Endometrial microvascular endothelial cells (primary cell): ENCODE measurements around the gene POLR2B. TPM values are rescaled to one million over a fixed set of nuclear protein-coding genes. Genes with fewer than 3 reads are reported as not detected.

ENCODE experiments used
- in situ Hi-C: cut with HindIII; loops from 2 replicates; pipeline ENCODE4 v1.10.0; 2017; ENCODE audit warnings: low sequenced_read_pairs, low pct_unique_long_range_greater_than_20kb; ENCODE audit errors: inconsistent ontology term
- total RNA-seq: library from RNA; depleted of rRNA; stranded (reverse); fragments of >200 nt; gene quantifications from one replicate; pipeline ENCODE4 v1.2.3, GENCODE V29; 2015; ENCODE audit errors: inconsistent ontology term

POLR2B gene
- total RNA-seq, 1 donor from 2014 or later, result 90.5 TPM

DNA sequence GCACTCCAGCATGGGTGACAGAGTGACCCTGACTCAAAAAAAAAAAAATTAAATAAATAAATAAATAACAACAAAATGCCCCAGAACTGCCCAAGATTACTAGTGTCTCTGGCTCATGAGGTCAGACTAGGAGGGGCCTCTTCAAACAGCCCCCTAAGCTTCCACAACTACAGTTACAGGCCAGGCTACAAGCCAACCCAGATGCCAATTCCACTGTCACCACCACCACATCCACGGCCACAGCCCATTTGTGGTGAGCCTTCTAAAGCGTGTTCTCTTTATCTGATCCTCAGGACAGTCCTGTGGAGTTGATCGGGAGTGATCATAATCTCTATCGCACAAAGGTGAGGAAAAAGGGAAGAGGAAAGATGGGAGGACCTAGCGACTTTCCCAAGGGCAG is 94.9 kb downstream of the POLR2B start:
- in situ Hi-C loops, result no loop called here

DNA sequence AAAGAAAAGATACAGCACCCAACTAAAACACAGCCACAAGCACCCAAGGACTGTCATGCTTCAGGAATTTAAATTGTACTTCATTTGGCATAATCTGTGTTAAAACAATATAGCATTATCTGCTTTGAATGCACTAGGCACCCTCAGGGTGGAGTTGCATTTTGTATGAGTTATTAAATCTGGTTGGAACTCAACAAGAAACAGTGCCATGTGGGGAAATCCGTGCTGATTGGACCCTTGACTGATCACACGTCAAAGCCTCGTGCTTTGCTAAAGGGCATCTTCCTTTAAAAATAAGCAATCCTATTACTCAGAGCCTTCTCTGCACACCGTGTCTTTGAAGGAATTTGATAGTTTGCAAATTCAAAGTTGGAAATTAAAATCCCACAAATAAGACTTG is 96.0 kb downstream of the POLR2B start:
- in situ Hi-C loops, result no loop called here

DNA sequence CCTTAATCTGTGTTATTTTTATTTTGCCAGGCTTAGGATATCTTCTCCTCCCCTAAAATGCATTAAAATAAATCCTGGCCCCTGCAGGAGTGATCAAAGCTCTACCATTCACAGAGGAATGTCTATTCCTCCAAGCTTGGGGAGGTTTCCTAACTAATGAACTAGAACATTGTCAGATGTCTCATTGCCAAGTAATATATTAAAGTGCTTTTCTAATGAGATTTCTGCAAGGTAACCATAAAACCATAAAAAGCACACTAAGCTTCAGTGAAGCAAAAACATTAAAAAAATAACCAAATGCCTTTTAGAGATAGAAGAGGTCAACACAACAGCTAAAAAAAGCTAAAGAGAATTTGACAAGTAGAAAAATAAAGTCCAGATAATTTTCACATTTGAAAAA is 96.7 kb downstream of the POLR2B start:
- in situ Hi-C loops, result no loop called here

DNA sequence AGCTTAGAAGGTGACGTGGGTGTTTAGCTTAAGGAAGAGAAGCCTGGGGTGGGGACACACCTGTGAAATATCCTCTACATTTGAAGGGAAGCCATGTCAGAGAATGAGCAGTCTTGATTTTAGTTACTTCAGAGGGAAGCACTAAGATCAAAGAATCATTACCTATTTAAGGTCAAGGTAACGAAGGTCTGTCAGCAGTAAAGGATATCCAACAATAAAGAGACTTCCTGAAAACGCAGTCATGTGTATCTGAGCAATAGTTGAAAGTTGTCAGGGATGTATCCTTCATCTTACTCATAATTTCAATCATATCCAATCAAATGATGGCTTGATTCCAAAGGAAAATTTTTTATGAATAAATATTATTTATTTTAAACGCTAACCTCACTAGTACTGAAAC is 98.0 kb downstream of the POLR2B start:
- in situ Hi-C loops, result no loop called here

DNA sequence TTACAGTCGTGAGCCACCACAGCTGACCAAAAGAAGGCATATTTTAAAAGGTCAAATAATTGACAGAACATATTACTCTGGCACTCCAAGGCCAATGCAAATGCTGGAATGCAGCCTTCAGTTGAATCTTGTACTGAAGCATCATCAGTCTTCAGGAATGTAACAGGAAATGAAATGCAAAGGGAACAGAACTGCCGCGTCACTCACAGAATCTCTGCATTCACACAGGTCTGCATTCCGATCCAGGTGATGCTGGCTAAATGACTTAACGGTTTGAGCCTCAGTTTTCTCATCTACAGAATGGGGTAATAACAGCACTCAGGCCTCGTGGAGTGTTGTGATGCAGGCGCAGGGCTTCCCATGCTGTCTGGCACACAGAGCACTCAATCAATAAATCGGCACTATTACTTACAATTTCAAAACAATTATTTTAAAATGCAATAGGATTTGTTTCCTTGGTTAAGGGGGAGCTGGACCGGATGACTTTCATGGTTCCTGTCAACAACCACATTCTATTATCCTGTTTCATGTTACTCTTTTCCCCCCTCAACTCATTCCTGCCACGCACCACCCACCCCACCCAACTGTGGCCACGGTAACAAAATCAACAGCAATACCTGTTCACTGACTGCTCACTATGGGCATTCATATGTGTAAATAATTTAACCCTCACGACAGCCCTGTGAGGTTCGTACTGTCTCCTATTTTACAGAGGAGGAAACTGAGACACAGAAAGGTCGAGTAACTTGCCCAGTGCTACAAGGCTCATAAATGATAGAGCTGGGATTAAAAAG is 99.1 kb downstream of the POLR2B start:
- in situ Hi-C loops, result no loop called here

DNA sequence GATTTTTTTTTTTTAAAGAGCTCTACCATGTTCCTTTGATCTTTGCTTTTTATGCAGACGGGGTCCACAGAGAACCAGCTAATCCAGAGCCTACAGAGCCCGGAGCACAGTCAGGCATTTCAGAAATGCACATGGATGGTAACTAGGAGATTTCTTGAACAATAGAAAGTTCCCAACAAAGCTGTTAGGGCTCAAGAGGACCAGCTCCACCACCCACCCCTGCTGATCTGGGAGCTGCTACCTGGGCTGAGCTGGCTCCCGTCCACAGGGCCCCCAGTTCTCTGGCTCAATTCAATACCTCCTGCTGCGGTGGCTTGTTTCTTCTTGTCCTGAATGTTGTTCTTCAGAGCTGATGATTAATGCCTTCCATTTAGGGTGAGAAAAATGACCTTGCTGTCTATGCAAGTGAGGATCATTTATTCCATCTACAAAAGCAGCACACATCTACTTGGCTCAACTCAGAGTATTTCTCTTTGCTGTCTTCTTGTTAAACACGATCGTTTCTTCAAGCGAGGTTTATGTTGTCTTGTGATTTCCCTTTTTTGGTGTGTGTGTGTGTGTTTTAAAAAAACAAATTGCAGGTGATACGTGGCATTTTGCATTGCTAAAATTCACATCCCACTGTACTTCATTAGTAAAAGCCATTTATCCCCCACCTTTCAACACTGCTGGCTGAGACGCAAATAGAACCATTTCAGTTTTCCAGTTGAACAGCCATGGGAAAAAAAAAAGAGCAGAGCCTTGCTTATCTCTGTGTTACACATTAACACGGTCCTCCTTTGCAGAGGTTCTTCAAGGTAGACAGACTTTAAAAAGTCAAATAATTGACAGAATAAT is 100.2 kb downstream of the POLR2B start:
- in situ Hi-C loops, result no loop called here

Other genes with a start within 250 kb of the POLR2B start
- not detected for gene SPINK2, start 157.2 kb upstream of the POLR2B start, total RNA-seq
- gene REST, start 71.0 kb upstream of the POLR2B start, total RNA-seq, result 24.9 TPM
- 19.0 TPM for gene NOA1, start 1.3 kb upstream of the POLR2B start, total RNA-seq
- 602 TPM for gene IGFBP7, start 131.5 kb downstream of the POLR2B start, total RNA-seq